H9 (cell line): ENCODE data around the gene PAX3. TPM values are rescaled to one million over a fixed set of nuclear protein-coding genes. Genes with fewer than 3 reads are reported as not detected.

Experiments used
- DNase-seq: peaks from one replicate; pipeline ENCODE4 v3.0.0-alpha.2; 2017
- H2AFZ ChIP-seq: one replicate; pipeline ENCODE4 v1.6.1; 2013; ENCODE audit warnings: mild to moderate bottlenecking, low read length, control low read depth, moderate library complexity
- H2AK5ac ChIP-seq: 2 replicates; pipeline ENCODE4 v1.6.1; 2013; ENCODE audit warnings: low read length, control low read depth, mixed read lengths; ENCODE audit not compliant: insufficient read length
- H2BK120ac ChIP-seq: one replicate; pipeline ENCODE4 v1.6.1; 2013; ENCODE audit warnings: low read depth, mild to moderate bottlenecking, low read length, control low read depth, inconsistent platforms; ENCODE audit not compliant: poor library complexity, severe bottlenecking
- H2BK12ac ChIP-seq: 2 replicates; pipeline ENCODE4 v1.6.1; 2013; ENCODE audit warnings: low read length, control low read depth, mixed read lengths, low read depth; ENCODE audit not compliant: insufficient read length
- H2BK15ac ChIP-seq: 2 replicates; pipeline ENCODE4 v1.6.1; 2013; ENCODE audit warnings: low read depth, low read length, control low read depth
- H2BK20ac ChIP-seq: one replicate; pipeline ENCODE4 v1.6.1; 2013; ENCODE audit warnings: low read depth, mild to moderate bottlenecking, low read length, control low read depth, inconsistent platforms; ENCODE audit not compliant: poor library complexity, severe bottlenecking
- H2BK5ac ChIP-seq: 2 replicates; pipeline ENCODE4 v1.6.1; 2013; ENCODE audit warnings: low read length, control low read depth, mixed read lengths; ENCODE audit not compliant: insufficient read length
- H3K14ac ChIP-seq: 2 replicates; pipeline ENCODE4 v1.6.1; 2013; ENCODE audit warnings: low read length, control low read depth; ENCODE audit not compliant: insufficient read depth
- H3K18ac ChIP-seq: 2 replicates; pipeline ENCODE4 v1.6.1; 2013; ENCODE audit warnings: low read depth, mild to moderate bottlenecking, mixed read lengths, low read length, control low read depth; ENCODE audit not compliant: insufficient read length
- H3K23ac ChIP-seq: 2 replicates; pipeline ENCODE4 v1.6.1; 2013; ENCODE audit warnings: low read length, control low read depth, mixed read lengths, low read depth; ENCODE audit not compliant: insufficient read length
- H3K23me2 ChIP-seq: 2 replicates; pipeline ENCODE4 v1.6.1; 2013; ENCODE audit warnings: low read depth, mild to moderate bottlenecking, mixed read lengths, low read length, control low read depth; ENCODE audit not compliant: insufficient read length, poor library complexity, severe bottlenecking
- H3K27ac ChIP-seq: 2 replicates; pipeline ENCODE4 v1.5.1; 2013; ENCODE audit warnings: low read length, control low read depth, mixed read lengths, low read depth; ENCODE audit not compliant: insufficient read length
- H3K27me3 ChIP-seq: 2 replicates; pipeline ENCODE4 v1.6.1; 2013; ENCODE audit warnings: low read length, control low read depth, inconsistent platforms; ENCODE audit not compliant: insufficient read depth
- H3K4ac ChIP-seq: 2 replicates; pipeline ENCODE4 v1.6.1; 2013; ENCODE audit warnings: low read depth, mild to moderate bottlenecking, control low read depth, inconsistent platforms, low read length, moderate library complexity
- H3K4me1 ChIP-seq: 2 replicates; pipeline ENCODE4 v1.6.1; 2013; ENCODE audit warnings: low read length, control low read depth, inconsistent platforms; ENCODE audit not compliant: insufficient read depth
- H3K4me2 ChIP-seq: 2 replicates; pipeline ENCODE4 v1.6.1; 2013; ENCODE audit warnings: low read length, control low read depth, mixed read lengths; ENCODE audit not compliant: insufficient read length, insufficient read depth
- H3K56ac ChIP-seq: 2 replicates; pipeline ENCODE4 v1.6.1; 2013; ENCODE audit warnings: low read depth, mild to moderate bottlenecking, mixed read lengths, low read length, control low read depth; ENCODE audit not compliant: insufficient read length
- H3K79me1 ChIP-seq: 2 replicates; pipeline ENCODE4 v1.6.1; 2013; ENCODE audit warnings: low read depth, mild to moderate bottlenecking, moderate library complexity, low read length, control low read depth, inconsistent platforms; ENCODE audit not compliant: insufficient read depth, poor library complexity, severe bottlenecking
- H3K79me2 ChIP-seq: 2 replicates; pipeline ENCODE4 v1.6.1; 2013; ENCODE audit warnings: low read length, control low read depth, inconsistent platforms; ENCODE audit not compliant: insufficient read depth
- H3K9ac ChIP-seq: 2 replicates; pipeline ENCODE4 v1.6.1; 2013; ENCODE audit warnings: low read length, control low read depth, mixed read lengths; ENCODE audit not compliant: insufficient read length; ENCODE audit errors: extremely low read depth
- H3K9me3 ChIP-seq: one replicate; pipeline ENCODE4 v1.6.1; 2013; ENCODE audit warnings: low read depth, low read length, inconsistent platforms; ENCODE audit not compliant: control insufficient read depth
- H3T11ph ChIP-seq: one replicate; pipeline ENCODE4 v1.6.1; 2013; ENCODE audit warnings: mild to moderate bottlenecking, low read length, control low read depth, inconsistent platforms
- H4K20me1 ChIP-seq: one replicate; pipeline ENCODE4 v1.6.1; 2013; ENCODE audit not compliant: control insufficient read depth, insufficient read length, insufficient read depth
- H4K5ac ChIP-seq: 2 replicates; pipeline ENCODE4 v1.6.1; 2013; ENCODE audit warnings: low read depth, mild to moderate bottlenecking, mixed read lengths, low read length, control low read depth; ENCODE audit not compliant: insufficient read length
- H4K8ac ChIP-seq: replicated peaks from 2 replicates; pipeline ENCODE4 v1.6.1; 2013; ENCODE audit warnings: low read length, control low read depth, mixed read lengths, low read depth; ENCODE audit not compliant: insufficient read length
- H4K91ac ChIP-seq: 2 replicates; pipeline ENCODE4 v1.6.1; 2013; ENCODE audit warnings: low read depth, mild to moderate bottlenecking, moderate library complexity, mixed read lengths, low read length, control low read depth; ENCODE audit not compliant: insufficient read length
- H3K27ac Mint-ChIP-seq, 3 experiments: 2 replicates in 2 of 3; 3 replicates in 1 of 3; pipeline ENCODE4 v1.8.0; 2020 to 2021; ENCODE audit warnings: mixed read lengths in 3 of 3, mild to moderate bottlenecking in 1 of 3, moderate library complexity in 1 of 3
- H3K27me3 Mint-ChIP-seq: 2 replicates; pipeline ENCODE4 v1.8.0; 2021; ENCODE audit warnings: low read depth, mild to moderate bottlenecking, moderate library complexity, mixed read lengths
- H3K36me3 Mint-ChIP-seq, 3 experiments: 2 replicates in 2 of 3; 3 replicates in 1 of 3; pipeline ENCODE4 v1.8.0; 2020 to 2021; ENCODE audit warnings: low read depth in 3 of 3, mixed read lengths in 3 of 3; ENCODE audit not compliant: insufficient read depth in 1 of 3
- H3K4me1 Mint-ChIP-seq, 2 experiments: 2 replicates each; pipeline ENCODE4 v1.8.0; 2020; ENCODE audit warnings: mixed read lengths in 2 of 2
- H3K4me3 Mint-ChIP-seq, 2 experiments: 2 replicates in 1 of 2; 3 replicates in 1 of 2; pipeline ENCODE4 v1.8.0; 2020 to 2021; ENCODE audit warnings: mild to moderate bottlenecking in 2 of 2, mixed read lengths in 2 of 2, moderate library complexity in 1 of 2
- H3K9me3 Mint-ChIP-seq, 2 experiments: 2 replicates in 1 of 2; 3 replicates in 1 of 2; pipeline ENCODE4 v1.8.0; 2020; ENCODE audit warnings: mild to moderate bottlenecking in 2 of 2, mixed read lengths in 2 of 2, moderate library complexity in 1 of 2
- CTCF ChIP-seq: fragments of 200-600 bp; sonication (generic); conservative IDR thresholded peaks from 3 replicates; pipeline ENCODE4 v1.8.0; 2021; ENCODE audit warnings: antibody characterized with exemption, mild to moderate bottlenecking
- WGBS: extraction: QIAGEN DNeasy Blood & Tissue Kit; methylation state at CpG from one replicate; pipeline ENCODE4 v1.1.7; 2013; ENCODE audit warnings: missing lambda C conversion rate, low lambda C conversion rate, mixed read lengths; ENCODE audit not compliant: insufficient read length; ENCODE audit errors: extremely low coverage; 5-methylcytosine and 5-hydroxymethylcytosine counted together
- total RNA-seq: library from RNA; stranded (reverse); gene quantifications from 2 replicates; pipeline ENCODE4 v1.2.1, GENCODE V29; 2021

The PAX3 gene
- total RNA-seq, 1 experiment from 2014 or later = not detected

DNA sequence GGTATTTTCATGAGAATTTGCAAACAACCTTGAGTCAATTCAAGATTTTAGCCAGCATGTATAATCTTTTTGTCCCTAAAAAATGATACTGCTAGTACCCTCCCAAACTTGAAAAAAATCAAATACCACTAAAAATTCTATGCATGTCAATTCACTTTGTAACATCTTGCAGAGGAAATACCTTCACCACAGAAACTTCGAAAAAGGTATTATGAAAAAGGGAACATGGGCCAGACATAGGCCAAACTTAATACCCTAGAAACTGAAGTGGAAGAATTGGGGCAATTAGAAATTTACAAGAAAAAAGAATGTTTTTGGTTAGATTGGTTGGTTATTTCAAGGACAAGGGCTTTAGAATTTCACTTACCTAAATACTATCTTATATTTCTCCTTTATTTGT lies 48.5 kb downstream of the PAX3 start:
- Histone ChIP-seq H3K14ac (no peak overlapping the region), H4K91ac (no peak overlapping the region), H3K4me2 (no peak overlapping the region), H3K9ac (no peak overlapping the region), H4K20me1 (no peaks in the 10 kb centered on the region), H3K18ac (no peak overlapping the region), H3K27me3 (no peaks in the 10 kb centered on the region), H2AK5ac (no peak overlapping the region), H3K79me1 (no peaks in the 10 kb centered on the region), H3K4ac (no peak overlapping the region), H2BK5ac (no peak overlapping the region), H3T11ph (no peak overlapping the region), H3K56ac (no peak overlapping the region), H2BK120ac (no peak overlapping the region), H3K23me2 (no peaks in the 10 kb centered on the region), H2BK20ac (no peak overlapping the region), H3K27ac (no peak overlapping the region), H2BK12ac (no peak overlapping the region), H3K4me1 (no peaks in the 10 kb centered on the region), H3K23ac (no peak overlapping the region), H4K5ac (no peak overlapping the region), H4K8ac (no peak overlapping the region), H3K9me3 (no peaks in the 10 kb centered on the region), H3K79me2 (no peaks in the 10 kb centered on the region), H2AFZ (no peak overlapping the region), H2BK15ac (no peak overlapping the region)
- TF ChIP-seq CTCF = no peak
- WGBS = no CpG with 5 or more reads among the region's 1 CpG
- H3K4me1 Mint-ChIP-seq = peaks cover 8 to 11% of the 10 kb centered on the region in 2 experiments; a peak in 3 of 4 replicates
- no peak overlapping the region for H3K27ac Mint-ChIP-seq
- no peaks in the 10 kb centered on the region; a peak in 1 of 7 replicates for H3K36me3 Mint-ChIP-seq
- H3K27me3 Mint-ChIP-seq = peaks cover 36% of the 10 kb centered on the region
- H3K9me3 Mint-ChIP-seq = peaks cover 0 to 2% of the 10 kb centered on the region in 2 experiments; a peak in 1 of 5 replicates
- no peak overlapping the region for H3K4me3 Mint-ChIP-seq
- no peak for DNase-seq
